SK-N-SH treated with all-trans-retinoic acid at 6 μM for 48 hours (cell line): Measurements from ENCODE around the gene RFPL4A.

Experiments used
- ATAC-seq: fragments of 200-7000 bp; cut with Tn5 transposase; 3 replicates; pipeline ENCODE4 v1.9.1; 2020; ENCODE audit warnings: mild to moderate bottlenecking, moderate library complexity
- ARNTL ChIP-seq: fragments of 450-650 bp; formaldehyde crosslinking; IDR thresholded peaks from 2 replicates; pipeline ENCODE4 v1.5.0; 2020; ENCODE audit warnings: low read depth, mild to moderate bottlenecking, moderate library complexity, borderline replicate concordance
- BACH2 ChIP-seq: fragments of 250-450 bp; sonication (Bioruptor Pico); IDR thresholded peaks from 2 replicates; pipeline ENCODE4 v1.9.0; 2021; ENCODE audit warnings: mild to moderate bottlenecking, borderline replicate concordance
- CSDC2 ChIP-seq: fragments of 250-450 bp; sonication (Bioruptor Pico); IDR thresholded peaks from 2 replicates; pipeline ENCODE4 v1.5.0; 2020; ENCODE audit warnings: mild to moderate bottlenecking, moderate library complexity
- ESRRG ChIP-seq: fragments of 250-450 bp; sonication (Bioruptor Pico); IDR thresholded peaks from 2 replicates; pipeline ENCODE4 v1.6.1; 2021; ENCODE audit warnings: mild to moderate bottlenecking
- GLIS3 ChIP-seq: fragments of 250-450 bp; sonication (Bioruptor Pico); IDR thresholded peaks from 2 replicates; pipeline ENCODE4 v1.5.0; 2020; ENCODE audit warnings: mild to moderate bottlenecking, moderate library complexity
- ISL1 ChIP-seq: fragments of 250-450 bp; sonication (Bioruptor Pico); IDR thresholded peaks from 2 replicates; pipeline ENCODE4 v2.1.2; 2022; ENCODE audit warnings: mild to moderate bottlenecking, moderate library complexity
- OSR1 ChIP-seq: fragments of 250-450 bp; sonication (Bioruptor Pico); IDR thresholded peaks from 2 replicates; pipeline ENCODE4 v1.8.0; 2022; ENCODE audit warnings: moderate library complexity, mild to moderate bottlenecking, inconsistent platforms
- PPARA ChIP-seq: fragments of 250-450 bp; sonication (Bioruptor Pico); IDR thresholded peaks from 2 replicates; pipeline ENCODE4 v1.5.0; 2020; ENCODE audit warnings: mild to moderate bottlenecking, borderline replicate concordance
- RARB ChIP-seq: fragments of 250-450 bp; sonication (Bioruptor Pico); IDR thresholded peaks from 2 replicates; pipeline ENCODE4 v1.8.0; 2021; ENCODE audit warnings: mild to moderate bottlenecking, moderate library complexity
- TCF4 ChIP-seq: fragments of 250-450 bp; sonication (Bioruptor Pico); IDR thresholded peaks from 2 replicates; pipeline ENCODE4 v1.8.0; 2021; ENCODE audit warnings: mild to moderate bottlenecking, moderate library complexity, borderline replicate concordance
- TOX ChIP-seq: fragments of 250-450 bp; sonication (Bioruptor Pico); IDR thresholded peaks from 2 replicates; pipeline ENCODE4 v1.8.0; 2021; ENCODE audit warnings: mild to moderate bottlenecking, moderate library complexity, borderline replicate concordance
- ZC3H10 ChIP-seq: fragments of 250-450 bp; sonication (Bioruptor Pico); IDR thresholded peaks from 2 replicates; pipeline ENCODE4 v1.5.1; 2021; ENCODE audit warnings: mild to moderate bottlenecking, moderate library complexity
- ZFP3 ChIP-seq: fragments of 250-450 bp; sonication (Bioruptor Pico); IDR thresholded peaks from 2 replicates; pipeline ENCODE4 v1.5.0; 2020; ENCODE audit warnings: mild to moderate bottlenecking, moderate library complexity
- ZFP30 ChIP-seq: fragments of 450-650 bp; formaldehyde crosslinking; IDR thresholded peaks from 2 replicates; pipeline ENCODE4 v1.5.0; 2022; ENCODE audit warnings: mild to moderate bottlenecking, moderate library complexity
- ZNF565 ChIP-seq: fragments of 450-650 bp; formaldehyde crosslinking; conservative IDR thresholded peaks from 2 replicates; pipeline ENCODE4 v1.5.0; 2020; ENCODE audit warnings: low read depth, mild to moderate bottlenecking, moderate library complexity
- ZNF70 ChIP-seq: fragments of 450-650 bp; formaldehyde crosslinking; IDR thresholded peaks from 2 replicates; pipeline ENCODE4 v1.5.0; 2020; ENCODE audit warnings: mild to moderate bottlenecking, moderate library complexity
- ZNF8 ChIP-seq: fragments of 450-650 bp; formaldehyde crosslinking; IDR thresholded peaks from 2 replicates; pipeline ENCODE4 v1.5.0; 2020; ENCODE audit warnings: mild to moderate bottlenecking, moderate library complexity
- TF ChIP-seq, protein P1 (sequence below): fragments of 250-450 bp; sonication (Bioruptor Pico); IDR thresholded peaks from 2 replicates; pipeline ENCODE4 v1.5.1; 2021; ENCODE audit warnings: mild to moderate bottlenecking, moderate library complexity
- TF ChIP-seq, protein P2 (sequence below): fragments of 250-450 bp; sonication (Bioruptor Pico); IDR thresholded peaks from 2 replicates; pipeline ENCODE4 v1.5.0; 2020; ENCODE audit warnings: mild to moderate bottlenecking, moderate library complexity
- TF ChIP-seq, protein P3 (sequence below): fragments of 250-450 bp; sonication (Bioruptor Pico); IDR thresholded peaks from 2 replicates; pipeline ENCODE4 v1.5.1; 2020; ENCODE audit warnings: low read depth, mild to moderate bottlenecking, moderate library complexity
- TF ChIP-seq, protein P4 (sequence below): fragments of 250-450 bp; sonication (Bioruptor Pico); IDR thresholded peaks from 2 replicates; pipeline ENCODE4 v1.8.0; 2020; ENCODE audit warnings: mild to moderate bottlenecking, moderate library complexity, borderline replicate concordance

RFPL4A gene

DNA sequence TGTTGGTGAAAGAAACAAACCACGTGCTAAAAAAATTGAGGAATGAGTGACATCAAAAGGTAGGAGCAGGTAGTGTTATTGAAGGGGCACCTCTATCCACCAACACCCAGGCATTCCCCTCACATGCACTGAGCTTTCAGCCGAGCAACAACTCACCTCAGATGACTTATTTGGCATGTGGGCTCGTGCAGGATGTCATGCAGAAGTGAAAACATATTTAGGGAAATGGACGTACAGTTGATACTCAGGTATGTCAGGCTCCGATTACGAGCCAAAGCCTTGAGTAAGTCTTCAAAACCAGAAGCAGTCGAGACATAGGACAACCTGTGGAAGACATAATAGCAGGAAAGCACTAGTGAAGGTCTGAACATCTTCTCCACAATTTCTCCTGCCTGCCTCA is 42.5 kb downstream of the RFPL4A start:
- TF ChIP-seq, protein P1, sequence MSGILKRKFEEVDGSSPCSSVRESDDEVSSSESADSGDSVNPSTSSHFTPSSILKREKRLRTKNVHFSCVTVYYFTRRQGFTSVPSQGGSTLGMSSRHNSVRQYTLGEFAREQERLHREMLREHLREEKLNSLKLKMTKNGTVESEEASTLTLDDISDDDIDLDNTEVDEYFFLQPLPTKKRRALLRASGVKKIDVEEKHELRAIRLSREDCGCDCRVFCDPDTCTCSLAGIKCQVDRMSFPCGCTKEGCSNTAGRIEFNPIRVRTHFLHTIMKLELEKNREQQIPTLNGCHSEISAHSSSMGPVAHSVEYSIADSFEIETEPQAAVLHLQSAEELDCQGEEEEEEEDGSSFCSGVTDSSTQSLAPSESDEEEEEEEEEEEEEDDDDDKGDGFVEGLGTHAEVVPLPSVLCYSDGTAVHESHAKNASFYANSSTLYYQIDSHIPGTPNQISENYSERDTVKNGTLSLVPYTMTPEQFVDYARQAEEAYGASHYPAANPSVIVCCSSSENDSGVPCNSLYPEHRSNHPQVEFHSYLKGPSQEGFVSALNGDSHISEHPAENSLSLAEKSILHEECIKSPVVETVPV, result no peak
- TF ChIP-seq OSR1 (no peak), ZNF565 (CRISPR knock-in tag) (no peak), ESRRG (no peak), TCF4 (no peak), ZNF8 (CRISPR knock-in tag) (no peak), ZC3H10 (CRISPR knock-in tag) (no peak), ARNTL (CRISPR knock-in tag) (no peak), PPARA (no peak), ISL1 (CRISPR knock-in tag) (no peak)
- TF ChIP-seq, protein P2, sequence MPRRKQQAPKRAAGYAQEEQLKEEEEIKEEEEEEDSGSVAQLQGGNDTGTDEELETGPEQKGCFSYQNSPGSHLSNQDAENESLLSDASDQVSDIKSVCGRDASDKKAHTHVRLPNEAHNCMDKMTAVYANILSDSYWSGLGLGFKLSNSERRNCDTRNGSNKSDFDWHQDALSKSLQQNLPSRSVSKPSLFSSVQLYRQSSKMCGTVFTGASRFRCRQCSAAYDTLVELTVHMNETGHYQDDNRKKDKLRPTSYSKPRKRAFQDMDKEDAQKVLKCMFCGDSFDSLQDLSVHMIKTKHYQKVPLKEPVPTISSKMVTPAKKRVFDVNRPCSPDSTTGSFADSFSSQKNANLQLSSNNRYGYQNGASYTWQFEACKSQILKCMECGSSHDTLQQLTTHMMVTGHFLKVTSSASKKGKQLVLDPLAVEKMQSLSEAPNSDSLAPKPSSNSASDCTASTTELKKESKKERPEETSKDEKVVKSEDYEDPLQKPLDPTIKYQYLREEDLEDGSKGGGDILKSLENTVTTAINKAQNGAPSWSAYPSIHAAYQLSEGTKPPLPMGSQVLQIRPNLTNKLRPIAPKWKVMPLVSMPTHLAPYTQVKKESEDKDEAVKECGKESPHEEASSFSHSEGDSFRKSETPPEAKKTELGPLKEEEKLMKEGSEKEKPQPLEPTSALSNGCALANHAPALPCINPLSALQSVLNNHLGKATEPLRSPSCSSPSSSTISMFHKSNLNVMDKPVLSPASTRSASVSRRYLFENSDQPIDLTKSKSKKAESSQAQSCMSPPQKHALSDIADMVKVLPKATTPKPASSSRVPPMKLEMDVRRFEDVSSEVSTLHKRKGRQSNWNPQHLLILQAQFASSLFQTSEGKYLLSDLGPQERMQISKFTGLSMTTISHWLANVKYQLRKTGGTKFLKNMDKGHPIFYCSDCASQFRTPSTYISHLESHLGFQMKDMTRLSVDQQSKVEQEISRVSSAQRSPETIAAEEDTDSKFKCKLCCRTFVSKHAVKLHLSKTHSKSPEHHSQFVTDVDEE (CRISPR knock-in tag), result no peak
- ATAC-seq, result no peak

DNA sequence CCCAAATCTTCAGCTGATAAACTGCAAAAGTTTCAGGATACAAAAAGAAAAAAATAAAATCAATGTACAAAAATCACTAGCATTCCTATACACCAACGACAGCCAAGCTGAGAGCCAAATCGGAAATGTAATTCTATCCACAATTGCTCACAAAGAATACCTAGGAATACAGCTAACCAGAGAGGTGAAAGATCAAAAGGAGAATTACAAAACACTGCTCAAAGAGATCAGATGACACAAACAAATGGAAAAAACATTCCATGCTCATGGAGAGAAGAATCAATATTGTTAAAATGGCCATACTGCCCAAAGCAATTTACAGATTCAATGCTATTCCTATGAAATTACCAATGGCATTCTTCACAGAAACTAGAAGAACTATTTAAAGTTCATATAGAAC is 43.4 kb downstream of the RFPL4A start:
- TF ChIP-seq, protein P3, sequence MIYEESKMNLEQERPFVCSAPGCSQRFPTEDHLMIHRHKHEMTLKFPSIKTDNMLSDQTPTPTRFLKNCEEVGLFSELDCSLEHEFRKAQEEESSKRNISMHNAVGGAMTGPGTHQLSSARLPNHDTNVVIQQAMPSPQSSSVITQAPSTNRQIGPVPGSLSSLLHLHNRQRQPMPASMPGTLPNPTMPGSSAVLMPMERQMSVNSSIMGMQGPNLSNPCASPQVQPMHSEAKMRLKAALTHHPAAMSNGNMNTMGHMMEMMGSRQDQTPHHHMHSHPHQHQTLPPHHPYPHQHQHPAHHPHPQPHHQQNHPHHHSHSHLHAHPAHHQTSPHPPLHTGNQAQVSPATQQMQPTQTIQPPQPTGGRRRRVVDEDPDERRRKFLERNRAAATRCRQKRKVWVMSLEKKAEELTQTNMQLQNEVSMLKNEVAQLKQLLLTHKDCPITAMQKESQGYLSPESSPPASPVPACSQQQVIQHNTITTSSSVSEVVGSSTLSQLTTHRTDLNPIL (CRISPR knock-in tag), result no peak
- TF ChIP-seq ZNF70 (no peak), CSDC2 (no peak), PPARA (no peak), ZC3H10 (CRISPR knock-in tag) (no peak), OSR1 (no peak), ZFP30 (CRISPR knock-in tag) (no peak), RARB (CRISPR knock-in tag) (no peak), ARNTL (CRISPR knock-in tag) (no peak), TOX (CRISPR knock-in tag) (no peak), ESRRG (no peak)
- TF ChIP-seq, protein P2 (CRISPR knock-in tag), result no peak
- TF ChIP-seq, protein P1, result no peak
- ATAC-seq, result no peak

DNA sequence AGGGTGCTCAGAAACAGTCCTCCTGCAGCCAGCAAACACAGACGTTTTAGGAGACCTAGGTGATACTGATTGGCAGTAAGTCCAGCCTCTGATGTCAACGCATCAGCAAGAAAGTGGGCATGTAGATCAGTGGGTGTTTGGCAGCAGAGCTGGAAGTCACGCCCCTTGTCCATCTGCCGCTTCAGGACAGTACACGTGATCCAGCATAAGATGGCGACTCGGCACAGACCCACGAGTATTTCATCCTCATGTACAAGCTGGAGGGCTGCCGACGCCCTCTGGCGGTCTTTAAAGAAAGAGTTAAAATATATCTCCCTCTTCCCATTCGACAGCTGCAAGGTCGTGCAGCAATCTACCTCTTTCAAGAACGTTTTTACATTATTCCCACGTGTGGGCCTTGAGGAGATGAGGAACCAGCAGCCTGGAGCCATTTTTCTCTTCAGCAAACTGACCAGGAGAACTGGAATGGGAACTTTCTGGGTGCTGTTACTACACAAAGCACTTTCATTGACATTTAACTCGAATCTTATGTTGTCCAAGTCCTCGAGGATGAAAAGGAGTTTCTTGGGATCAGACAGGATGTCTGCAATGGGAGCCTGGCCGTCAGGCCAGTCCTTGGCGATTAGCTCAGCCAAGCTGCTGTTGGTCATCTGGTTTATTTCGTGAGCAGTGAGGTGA is 50.6 kb downstream of the RFPL4A start:
- TF ChIP-seq ZNF565 (CRISPR knock-in tag), result no peak
- no peak for TF ChIP-seq CSDC2
- TF ChIP-seq OSR1, result no peak
- no peak for TF ChIP-seq ZC3H10 (CRISPR knock-in tag)
- no peak for TF ChIP-seq ARNTL (CRISPR knock-in tag)
- no peak for TF ChIP-seq BACH2 (CRISPR knock-in tag)
- no peak for TF ChIP-seq TOX (CRISPR knock-in tag)
- TF ChIP-seq, protein P3 (CRISPR knock-in tag), result no peak
- no peak for TF ChIP-seq TCF4
- TF ChIP-seq ISL1 (CRISPR knock-in tag), result no peak
- TF ChIP-seq, protein P4, sequence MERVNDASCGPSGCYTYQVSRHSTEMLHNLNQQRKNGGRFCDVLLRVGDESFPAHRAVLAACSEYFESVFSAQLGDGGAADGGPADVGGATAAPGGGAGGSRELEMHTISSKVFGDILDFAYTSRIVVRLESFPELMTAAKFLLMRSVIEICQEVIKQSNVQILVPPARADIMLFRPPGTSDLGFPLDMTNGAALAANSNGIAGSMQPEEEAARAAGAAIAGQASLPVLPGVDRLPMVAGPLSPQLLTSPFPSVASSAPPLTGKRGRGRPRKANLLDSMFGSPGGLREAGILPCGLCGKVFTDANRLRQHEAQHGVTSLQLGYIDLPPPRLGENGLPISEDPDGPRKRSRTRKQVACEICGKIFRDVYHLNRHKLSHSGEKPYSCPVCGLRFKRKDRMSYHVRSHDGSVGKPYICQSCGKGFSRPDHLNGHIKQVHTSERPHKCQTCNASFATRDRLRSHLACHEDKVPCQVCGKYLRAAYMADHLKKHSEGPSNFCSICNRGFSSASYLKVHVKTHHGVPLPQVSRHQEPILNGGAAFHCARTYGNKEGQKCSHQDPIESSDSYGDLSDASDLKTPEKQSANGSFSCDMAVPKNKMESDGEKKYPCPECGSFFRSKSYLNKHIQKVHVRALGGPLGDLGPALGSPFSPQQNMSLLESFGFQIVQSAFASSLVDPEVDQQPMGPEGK (CRISPR knock-in tag), result no peak
- TF ChIP-seq PPARA, result no peak
- no peak for TF ChIP-seq ZFP30 (CRISPR knock-in tag)
- no peak for TF ChIP-seq ZFP3 (CRISPR knock-in tag)
- no peak for TF ChIP-seq GLIS3
- TF ChIP-seq ZNF8 (CRISPR knock-in tag), result no peak
- ATAC-seq, result peak; percentile 95
